Measurements from ENCODE around the gene MARK2.

The MARK2 gene

GRCh38 chr11:63843041-63843440, 4.1 kb downstream of the MARK2 start:
- DNase-seq (ENCODE audit: low read depth), result no peak
- H3K4me3 ChIP-seq (ENCODE audit: low read length), result no peak overlapping the region
- no peak for TF ChIP-seq CTCF (conservative IDR thresholded peaks at IDR 0.05; ENCODE audit: low read depth, low read length)

GRCh38 chr11:63844836-63845235, 5.9 kb downstream of the MARK2 start:
- DNase-seq (ENCODE audit: low read depth), result no peak
- H3K4me3 ChIP-seq (ENCODE audit: low read length), result no peak overlapping the region
- TF ChIP-seq CTCF (conservative IDR thresholded peaks at IDR 0.05; ENCODE audit: low read depth, low read length), result no peak

- no peak overlapping the region for H3K4me3 ChIP-seq (ENCODE audit: low read length)
- no peak for DNase-seq (ENCODE audit: low read depth)
- TF ChIP-seq CTCF (conservative IDR thresholded peaks at IDR 0.05; ENCODE audit: low read depth, low read length), result no peak
These were observed 6.4 kb downstream of the MARK2 start for GRCh38 chr11:63845303-63845702.

DNA sequence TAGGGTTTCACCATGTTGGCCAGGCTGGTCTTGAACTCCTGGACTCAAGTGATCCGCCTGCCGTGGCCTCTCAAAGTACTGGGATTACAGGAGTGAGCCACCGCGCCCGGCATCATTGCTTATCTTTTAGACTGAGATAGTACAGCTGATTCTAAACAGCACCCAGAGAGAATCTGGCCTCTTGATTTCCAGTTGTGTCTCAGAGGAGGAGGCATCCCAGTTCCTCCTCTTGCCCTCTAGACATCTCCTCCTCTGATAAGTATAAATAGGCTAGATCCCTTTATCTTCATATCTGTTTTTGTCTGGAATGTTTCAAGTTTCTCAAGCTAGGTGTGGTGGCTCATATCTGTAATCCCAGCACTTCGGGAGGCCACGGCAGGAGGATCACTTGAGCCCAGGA, 7.0 kb downstream of the MARK2 start:
- H3K4me3 ChIP-seq (ENCODE audit: low read length), result no peak overlapping the region
- DNase-seq (ENCODE audit: low read depth), result no peak
- TF ChIP-seq CTCF (conservative IDR thresholded peaks at IDR 0.05; ENCODE audit: low read depth, low read length), result no peak

- no peak overlapping the region for H3K4me3 ChIP-seq (ENCODE audit: low read length)
- no peak for TF ChIP-seq CTCF (conservative IDR thresholded peaks at IDR 0.05; ENCODE audit: low read depth, low read length)
- DNase-seq (ENCODE audit: low read depth), result no peak
These were observed 8.0 kb downstream of the MARK2 start for GRCh38 chr11:63846897-63847296.

DNA sequence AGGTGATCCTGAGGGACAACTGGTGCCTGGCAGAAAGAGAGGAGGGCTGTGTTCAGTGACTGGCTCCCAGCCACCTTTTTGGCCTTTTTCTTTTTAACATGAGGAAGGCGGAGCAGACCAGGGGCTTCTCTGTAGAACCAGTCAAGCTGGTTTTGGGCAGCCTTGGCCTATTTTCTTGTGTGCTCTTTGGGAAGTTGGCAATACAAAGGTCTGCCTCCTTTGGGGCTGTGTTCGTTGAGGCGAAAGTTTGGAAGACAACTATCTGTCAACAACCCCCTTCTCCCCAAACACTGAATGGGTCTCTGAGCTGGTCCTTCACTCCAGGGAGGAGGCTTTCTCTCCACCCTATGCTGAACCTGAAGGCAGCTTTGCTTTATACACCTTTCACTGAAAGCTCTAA, 8.5 kb downstream of the MARK2 start:
- TF ChIP-seq CTCF (conservative IDR thresholded peaks at IDR 0.05; ENCODE audit: low read depth, low read length), result no peak
- H3K4me3 ChIP-seq (ENCODE audit: low read length), result no peak overlapping the region
- DNase-seq (ENCODE audit: low read depth), result no peak

GRCh38 chr11:63849691-63850090, 10.8 kb downstream of the MARK2 start:
- H3K4me3 ChIP-seq (ENCODE audit: low read length), result no peak overlapping the region
- TF ChIP-seq CTCF (conservative IDR thresholded peaks at IDR 0.05; ENCODE audit: low read depth, low read length), result no peak
- no peak for DNase-seq (ENCODE audit: low read depth)

All from retinal pigment epithelial cell (primary cell).